Measurements from ENCODE around the gene PATJ. TPM values are rescaled to one million over a fixed set of nuclear protein-coding genes. Genes with fewer than 3 reads are reported as not detected.

The PATJ gene
- total RNA-seq, 1 experiment from 2014 or later = 72.2 TPM

DNA sequence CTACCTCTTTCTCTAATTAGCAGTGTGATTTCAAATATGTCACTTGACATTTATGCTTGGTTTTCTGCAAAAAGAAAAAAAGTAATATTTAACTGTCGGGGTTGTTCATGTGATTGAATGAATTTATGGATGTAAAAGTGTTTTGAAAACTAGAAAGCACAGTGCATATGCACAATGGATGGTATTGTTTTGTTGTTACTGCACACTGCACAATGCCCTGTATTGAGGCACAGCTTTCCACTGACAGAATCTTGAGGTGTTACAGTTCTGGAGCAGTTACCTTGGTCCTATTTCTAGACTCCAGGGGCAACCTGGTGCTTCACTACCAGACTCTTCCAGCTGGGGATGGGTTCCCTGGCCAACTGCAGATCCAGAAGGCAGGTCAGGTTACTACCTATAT is 335.5 kb downstream of the PATJ start:
- Mint-ChIP-seq H3K36me3 (ENCODE audit: insufficient read depth, unreplicated experiment) (no peaks in the 10 kb centered on the region), H3K27me3 (ENCODE audit: unreplicated experiment) (no peaks in the 10 kb centered on the region), H3K27ac (ENCODE audit: unreplicated experiment) (no peak overlapping the region), H3K4me3 (ENCODE audit: low read depth, unreplicated experiment) (no peak overlapping the region), H3K9me3 (ENCODE audit: low read depth, unreplicated experiment) (no peaks in the 10 kb centered on the region), H3K4me1 (ENCODE audit: low read depth, unreplicated experiment) (peaks cover 11% of the 10 kb centered on the region)
- DNase-seq = no peak
- BruUV-seq (replicated peaks) = no TSS peak
- CTCF ChIA-PET = interaction anchor here (0.6 kb wide), 1 partner anchor 17 kb away, joined by 3 read pairs; no protein-coding TSS in a partner anchor
- TF ChIP-seq, protein P1, sequence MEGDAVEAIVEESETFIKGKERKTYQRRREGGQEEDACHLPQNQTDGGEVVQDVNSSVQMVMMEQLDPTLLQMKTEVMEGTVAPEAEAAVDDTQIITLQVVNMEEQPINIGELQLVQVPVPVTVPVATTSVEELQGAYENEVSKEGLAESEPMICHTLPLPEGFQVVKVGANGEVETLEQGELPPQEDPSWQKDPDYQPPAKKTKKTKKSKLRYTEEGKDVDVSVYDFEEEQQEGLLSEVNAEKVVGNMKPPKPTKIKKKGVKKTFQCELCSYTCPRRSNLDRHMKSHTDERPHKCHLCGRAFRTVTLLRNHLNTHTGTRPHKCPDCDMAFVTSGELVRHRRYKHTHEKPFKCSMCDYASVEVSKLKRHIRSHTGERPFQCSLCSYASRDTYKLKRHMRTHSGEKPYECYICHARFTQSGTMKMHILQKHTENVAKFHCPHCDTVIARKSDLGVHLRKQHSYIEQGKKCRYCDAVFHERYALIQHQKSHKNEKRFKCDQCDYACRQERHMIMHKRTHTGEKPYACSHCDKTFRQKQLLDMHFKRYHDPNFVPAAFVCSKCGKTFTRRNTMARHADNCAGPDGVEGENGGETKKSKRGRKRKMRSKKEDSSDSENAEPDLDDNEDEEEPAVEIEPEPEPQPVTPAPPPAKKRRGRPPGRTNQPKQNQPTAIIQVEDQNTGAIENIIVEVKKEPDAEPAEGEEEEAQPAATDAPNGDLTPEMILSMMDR (IDR thresholded peaks at IDR 0.05; ENCODE audit: unreplicated experiment) = no peak
- intact Hi-C loops (cut with micrococcal nuclease; ENCODE audit: unreplicated experiment) = no loop called here

DNA sequence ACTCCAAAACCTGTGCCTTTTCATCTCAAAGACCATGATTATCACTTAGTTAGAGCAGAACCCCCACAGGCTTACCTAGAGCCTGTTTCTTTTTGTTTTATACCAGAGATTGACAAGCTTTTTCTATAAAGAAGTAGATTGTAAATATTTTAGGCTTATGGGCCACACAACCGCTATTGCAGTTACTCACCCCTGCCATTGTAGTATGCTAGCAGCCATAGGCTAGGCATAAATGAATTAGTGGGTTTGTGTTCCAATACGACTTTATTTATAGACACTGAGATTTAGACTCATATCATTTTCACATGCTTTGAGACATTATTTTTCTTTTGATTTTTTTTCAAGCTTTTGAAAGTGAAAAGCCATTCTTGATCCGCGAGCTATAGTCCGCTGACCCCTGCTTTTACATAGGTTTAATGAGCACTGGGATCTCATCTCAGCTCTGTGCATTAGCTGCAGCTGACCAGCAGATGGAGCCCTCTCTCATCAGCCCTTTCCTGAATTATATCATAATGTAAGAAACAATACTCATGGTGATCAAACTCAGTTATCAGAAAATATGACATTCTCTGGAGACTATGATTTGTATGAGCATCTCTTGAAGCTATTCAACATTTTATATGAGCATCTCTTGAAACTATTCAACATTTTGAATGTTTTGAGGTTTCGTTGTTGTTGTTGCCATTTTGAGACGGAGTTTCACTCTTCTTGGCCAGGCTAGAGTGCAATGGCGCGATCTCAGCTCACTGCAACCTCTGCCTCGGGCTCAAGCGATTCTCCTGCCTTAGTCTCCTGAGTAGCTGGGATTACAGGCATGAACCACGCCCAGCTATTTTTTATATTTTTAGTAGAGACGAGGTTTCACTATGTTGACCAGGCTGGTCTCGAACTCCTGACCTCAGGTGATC is 340.4 kb downstream of the PATJ start:
- CTCF ChIA-PET = interaction anchor here (0.6 to 1.3 kb wide), 5 partner anchors 40 to 98 kb away, joined by 4 to 8 read pairs (median 8); no protein-coding TSS in a partner anchor
- Mint-ChIP-seq H3K27ac (ENCODE audit: unreplicated experiment) (no peak overlapping the region), H3K4me1 (ENCODE audit: low read depth, unreplicated experiment) (no peaks in the 10 kb centered on the region), H3K4me3 (ENCODE audit: low read depth, unreplicated experiment) (no peak overlapping the region), H3K27me3 (ENCODE audit: unreplicated experiment) (no peaks in the 10 kb centered on the region), H3K9me3 (ENCODE audit: low read depth, unreplicated experiment) (no peaks in the 10 kb centered on the region), H3K36me3 (ENCODE audit: insufficient read depth, unreplicated experiment) (peaks cover 12% of the 10 kb centered on the region)
- peak; percentile 58 for DNase-seq
- no TSS peak for BruUV-seq (replicated peaks)
- TF ChIP-seq, protein P1 (IDR thresholded peaks at IDR 0.05; ENCODE audit: unreplicated experiment) = peak; percentile 85
- intact Hi-C loops (cut with micrococcal nuclease; ENCODE audit: unreplicated experiment) = loop anchor here (1.0 kb wide), 1 partner anchor 49 kb away; no protein-coding TSS in a partner anchor

DNA sequence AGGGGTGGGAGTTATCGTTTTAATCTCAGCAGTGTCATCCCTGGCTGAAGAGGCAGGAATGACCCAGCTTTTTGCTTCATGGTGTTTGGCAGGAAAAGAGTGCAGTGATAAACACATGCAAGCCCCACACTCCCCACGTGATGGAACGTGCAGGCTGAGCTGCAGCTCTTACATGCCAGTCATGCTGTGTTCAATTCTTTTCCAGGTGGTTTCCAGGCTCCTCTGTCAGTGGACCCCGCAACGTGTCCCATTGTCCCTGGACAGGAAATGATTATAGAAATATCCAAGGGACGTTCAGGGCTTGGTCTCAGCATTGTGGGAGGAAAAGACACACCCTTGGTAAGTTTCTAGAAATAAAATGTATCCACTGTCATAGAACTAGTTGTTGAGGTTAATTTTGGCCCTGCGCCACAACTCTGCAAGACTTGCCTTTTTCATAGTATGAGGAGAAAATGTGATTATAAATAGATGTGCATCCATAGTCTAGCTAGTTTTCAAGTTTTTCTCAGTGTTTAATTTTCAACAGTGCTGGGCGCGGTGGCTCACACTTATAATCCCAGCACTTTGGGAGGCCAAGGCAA is 342.1 kb downstream of the PATJ start:
- CTCF ChIA-PET = no interaction called here

DNA sequence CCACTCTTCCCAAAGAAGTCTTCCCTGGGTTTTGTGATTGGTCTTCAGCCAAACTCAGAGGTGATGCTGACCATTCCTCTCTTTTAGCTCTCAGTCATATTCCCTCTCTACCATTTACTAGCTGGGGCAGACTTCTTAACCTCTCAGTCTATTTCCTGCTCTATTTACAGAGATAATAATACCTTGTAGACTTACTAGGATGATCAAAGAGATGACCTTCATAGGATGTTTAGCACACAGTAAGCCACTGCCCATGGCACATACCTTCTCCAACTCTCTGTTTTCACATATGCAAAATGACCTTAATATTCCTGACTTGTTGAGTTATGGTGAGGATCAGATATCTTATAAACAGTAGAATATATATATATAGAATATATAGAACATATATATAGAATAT is 346.2 kb downstream of the PATJ start:
- BruUV-seq (replicated peaks) = no TSS peak
- H3K4me1 Mint-ChIP-seq (ENCODE audit: low read depth, unreplicated experiment) = no peaks in the 10 kb centered on the region
- no peak overlapping the region for H3K27ac Mint-ChIP-seq (ENCODE audit: unreplicated experiment)
- TF ChIP-seq, protein P1 (IDR thresholded peaks at IDR 0.05; ENCODE audit: unreplicated experiment) = no peak
- no peak overlapping the region for H3K4me3 Mint-ChIP-seq (ENCODE audit: low read depth, unreplicated experiment)
- intact Hi-C loops (cut with micrococcal nuclease; ENCODE audit: unreplicated experiment) = no loop called here
- peaks cover 12% of the 10 kb centered on the region for H3K36me3 Mint-ChIP-seq (ENCODE audit: insufficient read depth, unreplicated experiment)
- H3K27me3 Mint-ChIP-seq (ENCODE audit: unreplicated experiment) = no peaks in the 10 kb centered on the region
- H3K9me3 Mint-ChIP-seq (ENCODE audit: low read depth, unreplicated experiment) = no peaks in the 10 kb centered on the region
- DNase-seq = no peak
- CTCF ChIA-PET = no interaction called here

More for the DNA sequence above, 342.1 kb downstream of the PATJ start:
- TF ChIP-seq, protein P1 (IDR thresholded peaks at IDR 0.05; ENCODE audit: unreplicated experiment) = no peak
- H3K4me1 Mint-ChIP-seq (ENCODE audit: low read depth, unreplicated experiment) = no peaks in the 10 kb centered on the region
- intact Hi-C loops (cut with micrococcal nuclease; ENCODE audit: unreplicated experiment) = no loop called here
- DNase-seq = no peak
- H3K27me3 Mint-ChIP-seq (ENCODE audit: unreplicated experiment) = no peaks in the 10 kb centered on the region
- no peaks in the 10 kb centered on the region for H3K9me3 Mint-ChIP-seq (ENCODE audit: low read depth, unreplicated experiment)
- peaks cover 12% of the 10 kb centered on the region for H3K36me3 Mint-ChIP-seq (ENCODE audit: insufficient read depth, unreplicated experiment)
- no peak overlapping the region for H3K27ac Mint-ChIP-seq (ENCODE audit: unreplicated experiment)
- BruUV-seq (replicated peaks) = no TSS peak
- no peak overlapping the region for H3K4me3 Mint-ChIP-seq (ENCODE audit: low read depth, unreplicated experiment)

Measured in Calu3 (cell line).